ENCODE data around the gene PDE1A. TPM values are rescaled to one million over a fixed set of nuclear protein-coding genes. Genes with fewer than 3 reads are reported as not detected.
"Not testable (repeated sequence)": the region's sequence is repeated elsewhere in the genome, so short reads cannot be mapped to it uniquely, and the experiment has no call there.

The PDE1A gene
- total RNA-seq, 4 donors from 2014 or later, result 2.1 to 12.4 (median 2.8) TPM

DNA sequence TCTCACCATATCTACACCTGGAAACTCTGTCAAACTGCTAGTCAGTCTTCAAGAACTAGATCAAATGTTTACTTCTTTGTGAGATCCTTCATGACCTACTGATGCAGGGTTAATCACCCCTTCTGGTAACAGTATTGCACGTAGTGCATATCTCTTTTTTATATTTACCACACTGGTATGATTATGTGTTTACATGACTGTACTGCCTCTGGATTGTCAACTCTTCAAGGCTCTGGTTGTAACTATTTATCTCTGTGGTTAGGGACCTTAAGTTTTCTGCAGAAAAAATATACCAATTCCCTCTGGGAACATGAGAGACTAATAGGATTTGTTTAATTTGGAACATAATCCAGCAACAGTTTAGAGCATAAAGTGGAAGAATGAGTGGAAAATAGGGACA lies 135.5 kb downstream of the PDE1A start:
- H3K27ac ChIP-seq, result no peak overlapping the region
- H3K9me3 ChIP-seq, result no peaks in the 10 kb centered on the region
- no peaks in the 10 kb centered on the region for H3K36me3 ChIP-seq
- no peak overlapping the region for H3K4me3 ChIP-seq
- DNase-seq, result no peak
- H3K27me3 ChIP-seq, result no peaks in the 10 kb centered on the region
- TF ChIP-seq POLR2A (IDR thresholded peaks at IDR 0.05), result no peak
- TF ChIP-seq, protein P1, sequence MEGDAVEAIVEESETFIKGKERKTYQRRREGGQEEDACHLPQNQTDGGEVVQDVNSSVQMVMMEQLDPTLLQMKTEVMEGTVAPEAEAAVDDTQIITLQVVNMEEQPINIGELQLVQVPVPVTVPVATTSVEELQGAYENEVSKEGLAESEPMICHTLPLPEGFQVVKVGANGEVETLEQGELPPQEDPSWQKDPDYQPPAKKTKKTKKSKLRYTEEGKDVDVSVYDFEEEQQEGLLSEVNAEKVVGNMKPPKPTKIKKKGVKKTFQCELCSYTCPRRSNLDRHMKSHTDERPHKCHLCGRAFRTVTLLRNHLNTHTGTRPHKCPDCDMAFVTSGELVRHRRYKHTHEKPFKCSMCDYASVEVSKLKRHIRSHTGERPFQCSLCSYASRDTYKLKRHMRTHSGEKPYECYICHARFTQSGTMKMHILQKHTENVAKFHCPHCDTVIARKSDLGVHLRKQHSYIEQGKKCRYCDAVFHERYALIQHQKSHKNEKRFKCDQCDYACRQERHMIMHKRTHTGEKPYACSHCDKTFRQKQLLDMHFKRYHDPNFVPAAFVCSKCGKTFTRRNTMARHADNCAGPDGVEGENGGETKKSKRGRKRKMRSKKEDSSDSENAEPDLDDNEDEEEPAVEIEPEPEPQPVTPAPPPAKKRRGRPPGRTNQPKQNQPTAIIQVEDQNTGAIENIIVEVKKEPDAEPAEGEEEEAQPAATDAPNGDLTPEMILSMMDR (IDR thresholded peaks at IDR 0.05), result no peak
- no peaks in the 10 kb centered on the region for H3K4me1 ChIP-seq

DNA sequence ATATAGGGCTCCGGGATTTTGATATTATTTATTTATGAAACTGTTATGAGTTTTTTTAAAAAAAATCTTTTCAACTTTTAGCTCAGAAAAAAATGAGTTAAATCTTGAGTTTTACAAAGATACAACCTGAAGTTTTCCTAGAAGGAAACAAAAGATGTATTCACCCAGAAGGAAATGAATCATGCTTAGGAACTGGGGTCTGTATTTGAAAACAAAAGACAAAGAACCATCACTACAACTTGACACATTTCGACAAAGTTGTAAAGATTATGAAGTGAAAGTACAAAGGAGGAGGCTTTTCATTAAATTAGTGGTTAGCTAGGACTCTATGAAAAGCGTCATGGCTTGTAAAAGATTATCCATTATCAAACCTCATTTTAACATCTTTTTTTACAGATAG lies 143.3 kb downstream of the PDE1A start:
- H3K27ac ChIP-seq, result no peak overlapping the region
- H3K4me3 ChIP-seq, result no peak overlapping the region
- no peaks in the 10 kb centered on the region for H3K4me1 ChIP-seq
- H3K36me3 ChIP-seq, result no peaks in the 10 kb centered on the region
- no peaks in the 10 kb centered on the region for H3K27me3 ChIP-seq
- no peaks in the 10 kb centered on the region for H3K9me3 ChIP-seq
- no peak for DNase-seq
- TF ChIP-seq, protein P1 (IDR thresholded peaks at IDR 0.05), result no peak
- TF ChIP-seq POLR2A (IDR thresholded peaks at IDR 0.05), result no peak

DNA sequence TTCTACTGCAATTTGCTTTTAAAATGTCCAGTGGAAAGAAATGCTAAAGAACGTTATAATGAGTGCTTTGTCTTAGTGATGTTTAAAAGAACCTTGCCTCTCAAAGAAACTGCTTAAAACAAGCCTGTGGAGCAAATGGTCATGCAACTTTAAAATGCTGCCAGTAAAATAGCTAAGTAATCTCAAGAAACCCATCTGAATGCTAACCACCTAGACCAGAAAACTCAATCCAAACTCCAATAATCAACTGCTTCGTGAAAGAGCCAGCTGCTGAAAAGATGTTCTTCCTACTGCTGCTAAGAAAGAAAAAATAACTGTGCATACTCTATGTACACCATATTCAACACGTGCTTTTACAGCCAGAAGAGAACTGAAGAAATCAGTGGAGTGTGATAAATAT lies 145.6 kb downstream of the PDE1A start:
- Histone ChIP-seq H3K4me3 (no peak overlapping the region), H3K27me3 (no peaks in the 10 kb centered on the region), H3K27ac (no peak overlapping the region), H3K4me1 (no peaks in the 10 kb centered on the region), H3K9me3 (peaks cover 0 to 4% (median 0%) of the 10 kb centered on the region in 4 donors), H3K36me3 (no peaks in the 10 kb centered on the region)
- no peak for DNase-seq
- TF ChIP-seq, protein P1 (IDR thresholded peaks at IDR 0.05), result no peak
- TF ChIP-seq POLR2A (IDR thresholded peaks at IDR 0.05), result no peak

DNA sequence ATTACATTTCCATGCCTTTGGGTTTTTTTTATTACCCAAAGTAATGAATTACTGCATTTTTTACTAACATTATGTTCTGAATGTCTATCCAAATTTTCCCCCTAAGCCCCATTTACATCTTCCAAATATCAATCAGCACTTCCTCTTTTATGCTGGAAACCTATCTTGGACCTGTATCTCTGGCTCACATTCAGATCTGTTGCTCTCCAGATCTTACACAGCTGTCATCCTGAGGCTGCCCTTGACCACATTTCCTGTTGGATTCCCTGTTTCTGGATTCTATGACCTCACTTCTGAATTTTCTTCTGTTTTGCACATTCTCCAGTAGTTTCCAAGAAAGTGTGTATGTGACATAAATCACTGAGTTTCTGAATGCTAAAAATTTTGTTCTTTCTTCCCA lies 146.7 kb downstream of the PDE1A start:
- no peak for DNase-seq

DNA sequence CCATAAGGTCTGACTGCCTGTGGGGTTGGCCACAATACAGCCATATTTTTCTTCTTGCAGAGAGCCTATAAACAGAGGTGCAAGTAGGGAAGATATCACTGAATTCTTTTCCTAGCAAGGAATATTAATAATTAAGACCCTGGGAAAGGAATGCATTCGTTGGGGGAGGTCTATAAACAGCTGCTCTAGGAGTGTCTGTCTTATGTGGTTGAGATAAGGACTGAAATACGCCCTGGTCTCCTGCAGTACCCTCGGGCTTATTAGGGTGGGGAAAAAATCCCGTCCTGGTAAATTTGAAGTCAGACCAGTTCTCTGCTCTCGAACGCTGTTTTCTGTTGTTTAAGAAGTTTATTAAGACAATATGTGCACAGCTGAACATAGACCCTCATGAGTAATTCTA lies 150.2 kb downstream of the PDE1A start:
- H3K27me3 ChIP-seq, H3K9me3 ChIP-seq, H3K36me3 ChIP-seq, H3K27ac ChIP-seq, DNase-seq, H3K4me3 ChIP-seq, H3K4me1 ChIP-seq: not testable (repeated sequence)

More for the DNA sequence above, 146.7 kb downstream of the PDE1A start:
- Histone ChIP-seq H3K27me3 (no peaks in the 10 kb centered on the region), H3K9me3 (peaks cover 0 to 4% (median 0%) of the 10 kb centered on the region in 4 donors), H3K36me3 (no peaks in the 10 kb centered on the region), H3K4me3 (no peak overlapping the region), H3K4me1 (no peaks in the 10 kb centered on the region), H3K27ac (no peak overlapping the region)
- TF ChIP-seq, protein P1 (IDR thresholded peaks at IDR 0.05), result no peak
- TF ChIP-seq POLR2A (IDR thresholded peaks at IDR 0.05), result no peak

DNA sequence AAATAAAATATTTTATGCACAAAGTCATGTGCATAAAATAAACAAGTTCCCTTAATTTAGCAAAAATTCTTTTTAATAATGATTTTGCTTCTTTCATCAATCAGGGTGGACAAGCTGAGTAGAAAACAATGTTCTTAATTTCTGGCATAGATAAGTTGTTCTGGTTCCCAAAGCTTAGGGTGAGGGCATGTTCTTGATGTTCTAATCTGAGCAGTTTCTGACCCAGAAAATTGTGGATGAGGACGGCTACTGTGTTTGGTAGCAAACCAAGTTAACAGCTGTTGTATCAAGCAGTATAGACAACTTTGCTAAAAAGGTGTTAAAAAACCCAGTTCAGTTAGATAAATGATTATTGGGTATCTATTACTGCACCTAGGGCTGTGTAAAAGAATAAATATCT lies 158.9 kb downstream of the PDE1A start:
- Histone ChIP-seq H3K36me3 (no peaks in the 10 kb centered on the region), H3K27me3 (no peaks in the 10 kb centered on the region), H3K27ac (no peak overlapping the region), H3K4me1 (no peaks in the 10 kb centered on the region), H3K9me3 (no peaks in the 10 kb centered on the region), H3K4me3 (no peak overlapping the region)
- TF ChIP-seq, protein P1 (IDR thresholded peaks at IDR 0.05), result no peak
- no peak for TF ChIP-seq POLR2A (IDR thresholded peaks at IDR 0.05)
- no peak for DNase-seq
